Measurements from ENCODE around the gene CD38. TPM values are rescaled to one million over a fixed set of nuclear protein-coding genes. Genes with fewer than 3 reads are reported as not detected.

CD38 gene
- total RNA-seq, 1 experiment from 2014 or later = 0.07 TPM

DNA sequence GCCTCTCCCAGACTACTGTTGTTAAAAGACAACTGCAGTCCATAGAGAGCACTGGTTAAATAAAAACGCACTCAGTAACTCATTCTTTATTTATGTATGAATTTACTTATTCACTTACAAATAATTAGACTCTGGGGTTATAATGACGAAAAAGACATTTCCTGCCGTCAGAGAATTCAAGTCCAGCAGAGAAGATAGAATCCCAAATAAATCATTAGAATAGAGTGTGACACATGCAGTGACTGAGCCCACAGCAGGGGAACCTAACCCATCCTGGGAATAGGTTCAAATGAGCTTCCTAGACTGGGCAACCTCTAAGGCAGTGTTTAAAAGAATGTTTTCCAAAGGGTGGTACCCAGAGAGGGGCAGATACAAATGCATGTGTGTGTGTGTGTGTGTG, 106.5 kb downstream of the CD38 start:
- Histone ChIP-seq H3K27me3 (ENCODE audit: insufficient read depth, low read length) (no peaks in the 10 kb centered on the region), H3K56ac (ENCODE audit: insufficient read length, low read depth, low read length) (no peak overlapping the region), H2BK120ac (ENCODE audit: low read depth, low read length, poor library complexity, severe bottlenecking) (no peak overlapping the region), H3K23ac (ENCODE audit: insufficient read length, low read depth, low read length) (no peak overlapping the region), H3K14ac (ENCODE audit: insufficient read depth, low read length) (no peak overlapping the region), H4K5ac (ENCODE audit: insufficient read length, low read depth, low read length) (no peak overlapping the region), H2AFZ (ENCODE audit: low read length) (no peak overlapping the region), H3K79me1 (ENCODE audit: insufficient read depth, low read depth, low read length, poor library complexity, severe bottlenecking) (no peaks in the 10 kb centered on the region), H4K8ac (replicated peaks; ENCODE audit: insufficient read length, low read depth, low read length) (no peak overlapping the region), H2BK5ac (ENCODE audit: insufficient read length, low read length) (no peak overlapping the region), H3K27ac (ENCODE audit: insufficient read length, low read depth, low read length) (no peak overlapping the region), H3T11ph (ENCODE audit: low read length) (no peak overlapping the region), H2BK15ac (ENCODE audit: low read depth, low read length) (no peak overlapping the region), H2BK20ac (ENCODE audit: low read depth, low read length, poor library complexity, severe bottlenecking) (no peak overlapping the region), H4K20me1 (ENCODE audit: control insufficient read depth, insufficient read depth, insufficient read length) (no peaks in the 10 kb centered on the region), H3K23me2 (ENCODE audit: insufficient read length, low read depth, low read length, poor library complexity, severe bottlenecking) (no peaks in the 10 kb centered on the region), H3K4ac (ENCODE audit: low read depth, low read length) (no peak overlapping the region), H3K79me2 (ENCODE audit: insufficient read depth, low read length) (no peaks in the 10 kb centered on the region), H3K9me3 (ENCODE audit: control insufficient read depth, low read depth, low read length) (no peaks in the 10 kb centered on the region), H3K18ac (ENCODE audit: insufficient read length, low read depth, low read length) (no peak overlapping the region), H2AK5ac (ENCODE audit: insufficient read length, low read length) (no peak overlapping the region), H3K4me2 (ENCODE audit: insufficient read depth, insufficient read length, low read length) (no peak overlapping the region), H2BK12ac (ENCODE audit: insufficient read length, low read depth, low read length) (no peak overlapping the region), H4K91ac (ENCODE audit: insufficient read length, low read depth, low read length) (no peak overlapping the region), H3K4me1 (ENCODE audit: insufficient read depth, low read length) (no peaks in the 10 kb centered on the region), H3K9ac (ENCODE audit: extremely low read depth, insufficient read length, low read length) (no peak overlapping the region)
- no peak overlapping the region for H3K4me3 Mint-ChIP-seq
- H3K4me1 Mint-ChIP-seq = peaks cover 8 to 11% of the 10 kb centered on the region in 2 experiments
- no peaks in the 10 kb centered on the region for H3K27me3 Mint-ChIP-seq (ENCODE audit: low read depth)
- no peak for DNase-seq
- H3K27ac Mint-ChIP-seq = no peak overlapping the region
- no peaks in the 10 kb centered on the region; a peak in 1 of 5 replicates for H3K9me3 Mint-ChIP-seq
- no peaks in the 10 kb centered on the region for H3K36me3 Mint-ChIP-seq (ENCODE audit: insufficient read depth in 1 of 3, low read depth in 3 of 3)
- TF ChIP-seq, protein P1, sequence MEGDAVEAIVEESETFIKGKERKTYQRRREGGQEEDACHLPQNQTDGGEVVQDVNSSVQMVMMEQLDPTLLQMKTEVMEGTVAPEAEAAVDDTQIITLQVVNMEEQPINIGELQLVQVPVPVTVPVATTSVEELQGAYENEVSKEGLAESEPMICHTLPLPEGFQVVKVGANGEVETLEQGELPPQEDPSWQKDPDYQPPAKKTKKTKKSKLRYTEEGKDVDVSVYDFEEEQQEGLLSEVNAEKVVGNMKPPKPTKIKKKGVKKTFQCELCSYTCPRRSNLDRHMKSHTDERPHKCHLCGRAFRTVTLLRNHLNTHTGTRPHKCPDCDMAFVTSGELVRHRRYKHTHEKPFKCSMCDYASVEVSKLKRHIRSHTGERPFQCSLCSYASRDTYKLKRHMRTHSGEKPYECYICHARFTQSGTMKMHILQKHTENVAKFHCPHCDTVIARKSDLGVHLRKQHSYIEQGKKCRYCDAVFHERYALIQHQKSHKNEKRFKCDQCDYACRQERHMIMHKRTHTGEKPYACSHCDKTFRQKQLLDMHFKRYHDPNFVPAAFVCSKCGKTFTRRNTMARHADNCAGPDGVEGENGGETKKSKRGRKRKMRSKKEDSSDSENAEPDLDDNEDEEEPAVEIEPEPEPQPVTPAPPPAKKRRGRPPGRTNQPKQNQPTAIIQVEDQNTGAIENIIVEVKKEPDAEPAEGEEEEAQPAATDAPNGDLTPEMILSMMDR (conservative IDR thresholded peaks at IDR 0.05) = no peak
- no CpG with 5 or more reads among the region's 3 CpGs for WGBS (ENCODE audit: extremely low coverage, insufficient read length, low lambda C conversion rate)

All from H9 (cell line).